K562 (cell line): ENCODE results near the gene GBF1. TPM values are rescaled to one million over a fixed set of nuclear protein-coding genes. Genes with fewer than 3 reads are reported as not detected.
A peak's percentile ranks its signal among the peaks of the same experiment; 100 is the strongest.

Experiments used
- BRF1 ChIP-seq: IDR thresholded peaks from 3 replicates; pipeline ENCODE4 v1.6.1; 2011; ENCODE audit warnings: borderline replicate concordance, mild to moderate bottlenecking; ENCODE audit not compliant: insufficient read length; ENCODE audit errors: extremely low read depth
- CBX3 ChIP-seq, 2 experiments: IDR thresholded peaks; 1 replicate in 1 of 2; 2 replicates in 1 of 2; pipeline ENCODE4 v1.6.1; 2012; ENCODE audit warnings: inconsistent platforms in 2 of 2, low read length in 2 of 2, borderline replicate concordance in 1 of 2, control low read depth in 1 of 2
- CTBP1 ChIP-seq: fragments of 450-650 bp; IDR thresholded peaks from 2 replicates; pipeline ENCODE4 v1.6.1; 2016; ENCODE audit warnings: borderline replicate concordance
- ELF1 ChIP-seq: fragments of 200-800 bp; sonication (Bioruptor generic); IDR thresholded peaks from 2 replicates; pipeline ENCODE4 v1.6.1; 2016; ENCODE audit warnings: missing genetic modification characterization, missing compliant biosample characterization
- HOMEZ ChIP-seq: fragments of 250-450 bp; sonication (Bioruptor Pico); IDR thresholded peaks from 2 replicates; pipeline ENCODE4 v1.4.0; 2020; ENCODE audit warnings: mild to moderate bottlenecking, moderate library complexity
- LCOR ChIP-seq: sonication (generic); formaldehyde crosslinking; IDR thresholded peaks from 2 replicates; pipeline ENCODE4 v1.8.0; 2022; ENCODE audit warnings: mild to moderate bottlenecking, missing genetic modification reagents
- MEF2D ChIP-seq: conservative IDR thresholded peaks from 2 replicates; pipeline ENCODE4 v1.6.1; 2016; ENCODE audit warnings: low read depth, missing genetic modification characterization, missing compliant biosample characterization
- MYNN ChIP-seq, 2 experiments: sonication (generic); formaldehyde crosslinking in 1 of 2; IDR thresholded peaks; 2 replicates each; pipeline versions ENCODE4 v1.5.0 to v1.6.1; 2016 to 2020; ENCODE audit warnings: antibody characterized with exemption in 1 of 2, missing genetic modification reagents in 1 of 2
- SRSF3 ChIP-seq: fragments of 200-400 bp; formaldehyde crosslinking; IDR thresholded peaks from 2 replicates; pipeline ENCODE4 v1.6.1; 2016; ENCODE audit warnings: mild to moderate bottlenecking, low read length, moderate library complexity; ENCODE audit not compliant: insufficient read depth
- TBP ChIP-seq: optimal IDR thresholded peaks from 2 replicates; pipeline ENCODE3; 2011; ENCODE audit warnings: low read depth, low read length, improper control_type of control experiment
- TFAP4 ChIP-seq: sonication (generic); formaldehyde crosslinking; IDR thresholded peaks from 2 replicates; pipeline ENCODE4 v1.8.0; 2022; ENCODE audit warnings: missing genetic modification reagents, mild to moderate bottlenecking, moderate library complexity, borderline replicate concordance
- polyA plus RNA-seq, 8 experiments: library from polyadenylated mRNA; depleted of rRNA in 4 of 8; stranded (reverse) in 5 of 8; unstranded in 3 of 8; fragments of >200 nt; fragmentation: Nextera tagmentation in 2 of 8; fragmentation: Illumina TruSeq in 1 of 8; extraction: Ambion mirVana in 2 of 8; extraction: Trizol in 1 of 8; gene quantifications; 2 replicates each; pipeline versions ENCODE4 v1.2.1 to v1.2.3, GENCODE V29; 2011 to 2014; ENCODE audit warnings: inconsistent platforms in 1 of 8, missing spikeins in 1 of 8
- total RNA-seq, 7 experiments: library from RNA; depleted of rRNA in 6 of 7; stranded (reverse); fragments of >200 nt in 6 of 7; fragmentation: Illumina TruSeq in 2 of 7; extraction: Trizol in 2 of 7; gene quantifications; 2 replicates each; pipeline versions ENCODE4 v1.2.1 to v1.2.3, GENCODE V29; 2011 to 2021; ENCODE audit warnings: low replicate concordance in 1 of 7
- TF ChIP-seq, protein P1 (sequence below): fragments of 450-650 bp; IDR thresholded peaks from 2 replicates; pipeline ENCODE4 v1.7.0; 2016; ENCODE audit warnings: borderline replicate concordance
- TF ChIP-seq, protein P2 (sequence below), 3 experiments: IDR thresholded peaks in 2 of 3; conservative IDR thresholded peaks in 1 of 3; 2 replicates each; pipeline ENCODE4 v1.5.1; 2011 to 2012; ENCODE audit warnings: low read length in 3 of 3, mild to moderate bottlenecking in 3 of 3, control low read depth in 2 of 3, improper control_type of control experiment in 1 of 3, inconsistent platforms in 1 of 3, low read depth in 1 of 3, mixed read lengths in 1 of 3, moderate library complexity in 1 of 3; ENCODE audit not compliant: insufficient read depth in 2 of 3
- TF ChIP-seq, protein P3 (sequence below): sonication (generic); formaldehyde crosslinking; IDR thresholded peaks from 2 replicates; pipeline ENCODE4 v1.8.1; 2023; ENCODE audit warnings: mild to moderate bottlenecking, missing genetic modification reagents
- TF ChIP-seq, protein P4 (sequence below), 2 experiments: fragments of 150-350 bp in 1 of 2; IDR thresholded peaks; 2 replicates each; pipeline ENCODE4 v1.6.1; 2012 to 2016; ENCODE audit warnings: low read depth in 2 of 2, low read length in 2 of 2, mild to moderate bottlenecking in 1 of 2, moderate library complexity in 1 of 2

Gene GBF1
- total and polyA plus RNA-seq, 9 of the 15 experiments (the other 6 are each of a cell fraction or from before 2014, with no cell fraction given) = 0.69 to 28.0 (median 10.3) TPM

DNA sequence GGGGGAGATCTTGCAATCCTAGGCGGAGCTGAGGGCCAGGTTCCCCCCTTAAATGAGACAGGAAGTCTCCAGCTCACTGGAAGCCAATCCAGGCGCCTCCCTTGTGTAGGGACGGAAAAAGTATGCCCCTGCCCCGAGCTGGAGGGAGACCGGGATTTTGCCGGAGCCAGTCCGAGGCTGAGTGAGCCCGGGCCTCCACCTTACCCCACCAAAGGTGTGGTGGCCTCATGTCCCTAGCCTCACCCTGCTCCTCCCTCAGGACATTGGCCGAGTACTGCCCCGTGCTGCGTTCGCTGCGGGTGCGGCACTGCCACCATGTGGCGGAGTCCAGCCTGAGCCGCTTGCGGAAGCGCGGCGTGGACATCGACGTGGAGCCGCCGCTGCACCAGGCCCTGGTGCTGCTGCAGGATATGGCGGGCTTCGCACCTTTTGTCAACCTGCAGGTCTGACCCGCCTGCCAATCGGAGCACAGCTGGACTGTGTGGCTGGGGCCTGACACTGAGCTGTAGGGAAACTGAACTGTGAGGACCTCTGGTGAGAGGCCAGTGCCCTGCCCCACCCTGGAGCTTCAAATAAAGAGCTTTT lies 177.3 kb downstream of the GBF1 start (continued):
- peak; percentile 78; the same call in 1 of the 2 replicates for TF ChIP-seq MYNN (IDR thresholded peaks at IDR 0.05)
- TF ChIP-seq MYNN (CRISPR knock-in tag; IDR thresholded peaks at IDR 0.05) = no peak
- TF ChIP-seq MEF2D (tag) = no peak
- TF ChIP-seq BRF1 = no peak
- TF ChIP-seq TBP = peak; percentile 32
- TF ChIP-seq, protein P1, sequence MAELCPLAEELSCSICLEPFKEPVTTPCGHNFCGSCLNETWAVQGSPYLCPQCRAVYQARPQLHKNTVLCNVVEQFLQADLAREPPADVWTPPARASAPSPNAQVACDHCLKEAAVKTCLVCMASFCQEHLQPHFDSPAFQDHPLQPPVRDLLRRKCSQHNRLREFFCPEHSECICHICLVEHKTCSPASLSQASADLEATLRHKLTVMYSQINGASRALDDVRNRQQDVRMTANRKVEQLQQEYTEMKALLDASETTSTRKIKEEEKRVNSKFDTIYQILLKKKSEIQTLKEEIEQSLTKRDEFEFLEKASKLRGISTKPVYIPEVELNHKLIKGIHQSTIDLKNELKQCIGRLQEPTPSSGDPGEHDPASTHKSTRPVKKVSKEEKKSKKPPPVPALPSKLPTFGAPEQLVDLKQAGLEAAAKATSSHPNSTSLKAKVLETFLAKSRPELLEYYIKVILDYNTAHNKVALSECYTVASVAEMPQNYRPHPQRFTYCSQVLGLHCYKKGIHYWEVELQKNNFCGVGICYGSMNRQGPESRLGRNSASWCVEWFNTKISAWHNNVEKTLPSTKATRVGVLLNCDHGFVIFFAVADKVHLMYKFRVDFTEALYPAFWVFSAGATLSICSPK = 0 out of 2 replicates have a peak, but pooled peaks have one; percentile 24
- TF ChIP-seq, protein P2, sequence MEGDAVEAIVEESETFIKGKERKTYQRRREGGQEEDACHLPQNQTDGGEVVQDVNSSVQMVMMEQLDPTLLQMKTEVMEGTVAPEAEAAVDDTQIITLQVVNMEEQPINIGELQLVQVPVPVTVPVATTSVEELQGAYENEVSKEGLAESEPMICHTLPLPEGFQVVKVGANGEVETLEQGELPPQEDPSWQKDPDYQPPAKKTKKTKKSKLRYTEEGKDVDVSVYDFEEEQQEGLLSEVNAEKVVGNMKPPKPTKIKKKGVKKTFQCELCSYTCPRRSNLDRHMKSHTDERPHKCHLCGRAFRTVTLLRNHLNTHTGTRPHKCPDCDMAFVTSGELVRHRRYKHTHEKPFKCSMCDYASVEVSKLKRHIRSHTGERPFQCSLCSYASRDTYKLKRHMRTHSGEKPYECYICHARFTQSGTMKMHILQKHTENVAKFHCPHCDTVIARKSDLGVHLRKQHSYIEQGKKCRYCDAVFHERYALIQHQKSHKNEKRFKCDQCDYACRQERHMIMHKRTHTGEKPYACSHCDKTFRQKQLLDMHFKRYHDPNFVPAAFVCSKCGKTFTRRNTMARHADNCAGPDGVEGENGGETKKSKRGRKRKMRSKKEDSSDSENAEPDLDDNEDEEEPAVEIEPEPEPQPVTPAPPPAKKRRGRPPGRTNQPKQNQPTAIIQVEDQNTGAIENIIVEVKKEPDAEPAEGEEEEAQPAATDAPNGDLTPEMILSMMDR (IDR thresholded peaks at IDR 0.05 in 2 of 3, conservative IDR thresholded peaks at IDR 0.05 in 1 of 3; ENCODE audit: insufficient read depth in 2 of 3, low read depth in 1 of 3, low read length in 3 of 3) = peak; percentile 77 to 90 (median 82)
- peak; percentile 66; the same call in 1 of the 2 replicates for TF ChIP-seq TFAP4
- TF ChIP-seq, protein P3, sequence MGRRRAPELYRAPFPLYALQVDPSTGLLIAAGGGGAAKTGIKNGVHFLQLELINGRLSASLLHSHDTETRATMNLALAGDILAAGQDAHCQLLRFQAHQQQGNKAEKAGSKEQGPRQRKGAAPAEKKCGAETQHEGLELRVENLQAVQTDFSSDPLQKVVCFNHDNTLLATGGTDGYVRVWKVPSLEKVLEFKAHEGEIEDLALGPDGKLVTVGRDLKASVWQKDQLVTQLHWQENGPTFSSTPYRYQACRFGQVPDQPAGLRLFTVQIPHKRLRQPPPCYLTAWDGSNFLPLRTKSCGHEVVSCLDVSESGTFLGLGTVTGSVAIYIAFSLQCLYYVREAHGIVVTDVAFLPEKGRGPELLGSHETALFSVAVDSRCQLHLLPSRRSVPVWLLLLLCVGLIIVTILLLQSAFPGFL (CRISPR knock-in tag) = no peak
- TF ChIP-seq SRSF3 = no peak
- TF ChIP-seq CTBP1 = peak; percentile 83
- TF ChIP-seq ELF1 (tag) = peak; percentile 82
- TF ChIP-seq, protein P4, sequence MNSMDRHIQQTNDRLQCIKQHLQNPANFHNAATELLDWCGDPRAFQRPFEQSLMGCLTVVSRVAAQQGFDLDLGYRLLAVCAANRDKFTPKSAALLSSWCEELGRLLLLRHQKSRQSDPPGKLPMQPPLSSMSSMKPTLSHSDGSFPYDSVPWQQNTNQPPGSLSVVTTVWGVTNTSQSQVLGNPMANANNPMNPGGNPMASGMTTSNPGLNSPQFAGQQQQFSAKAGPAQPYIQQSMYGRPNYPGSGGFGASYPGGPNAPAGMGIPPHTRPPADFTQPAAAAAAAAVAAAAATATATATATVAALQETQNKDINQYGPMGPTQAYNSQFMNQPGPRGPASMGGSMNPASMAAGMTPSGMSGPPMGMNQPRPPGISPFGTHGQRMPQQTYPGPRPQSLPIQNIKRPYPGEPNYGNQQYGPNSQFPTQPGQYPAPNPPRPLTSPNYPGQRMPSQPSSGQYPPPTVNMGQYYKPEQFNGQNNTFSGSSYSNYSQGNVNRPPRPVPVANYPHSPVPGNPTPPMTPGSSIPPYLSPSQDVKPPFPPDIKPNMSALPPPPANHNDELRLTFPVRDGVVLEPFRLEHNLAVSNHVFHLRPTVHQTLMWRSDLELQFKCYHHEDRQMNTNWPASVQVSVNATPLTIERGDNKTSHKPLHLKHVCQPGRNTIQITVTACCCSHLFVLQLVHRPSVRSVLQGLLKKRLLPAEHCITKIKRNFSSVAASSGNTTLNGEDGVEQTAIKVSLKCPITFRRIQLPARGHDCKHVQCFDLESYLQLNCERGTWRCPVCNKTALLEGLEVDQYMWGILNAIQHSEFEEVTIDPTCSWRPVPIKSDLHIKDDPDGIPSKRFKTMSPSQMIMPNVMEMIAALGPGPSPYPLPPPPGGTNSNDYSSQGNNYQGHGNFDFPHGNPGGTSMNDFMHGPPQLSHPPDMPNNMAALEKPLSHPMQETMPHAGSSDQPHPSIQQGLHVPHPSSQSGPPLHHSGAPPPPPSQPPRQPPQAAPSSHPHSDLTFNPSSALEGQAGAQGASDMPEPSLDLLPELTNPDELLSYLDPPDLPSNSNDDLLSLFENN (IDR thresholded peaks at IDR 0.05; ENCODE audit: low read depth in 2 of 2, low read length in 2 of 2) = no peak; a peak in 1 of 4 replicates
- peak in 1 of 2 experiments; percentile 88; a peak in 1 of 3 replicates for TF ChIP-seq CBX3 (IDR thresholded peaks at IDR 0.05; ENCODE audit: borderline replicate concordance in 1 of 2, low read length in 2 of 2)
- no peak for TF ChIP-seq LCOR (CRISPR knock-in tag)
- no peak for TF ChIP-seq HOMEZ (CRISPR knock-in tag)
